ENCODE results near the gene SLC5A11.

DNA sequence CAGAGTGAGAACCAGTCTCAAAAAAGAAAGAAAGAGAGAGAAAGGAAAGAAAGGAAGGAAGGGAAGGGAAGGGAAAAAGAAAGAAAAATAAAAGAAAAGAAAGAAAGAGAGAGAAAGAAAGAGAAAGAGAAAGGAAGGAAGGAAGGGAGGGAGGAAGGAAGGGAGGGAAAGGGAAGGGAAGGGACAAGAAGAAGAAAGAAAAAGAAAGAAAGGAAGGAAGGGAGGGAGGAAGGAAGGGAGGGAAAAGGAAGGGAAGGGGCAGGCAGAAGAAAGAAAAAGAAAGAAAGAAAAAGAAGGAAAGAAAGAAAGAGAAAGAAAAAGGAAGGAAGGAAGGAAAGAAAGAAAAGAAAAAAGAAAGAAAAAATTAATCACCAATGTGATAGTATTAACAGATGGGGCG, 15.7 kb downstream of the SLC5A11 start:
- TF ChIP-seq, protein P1, sequence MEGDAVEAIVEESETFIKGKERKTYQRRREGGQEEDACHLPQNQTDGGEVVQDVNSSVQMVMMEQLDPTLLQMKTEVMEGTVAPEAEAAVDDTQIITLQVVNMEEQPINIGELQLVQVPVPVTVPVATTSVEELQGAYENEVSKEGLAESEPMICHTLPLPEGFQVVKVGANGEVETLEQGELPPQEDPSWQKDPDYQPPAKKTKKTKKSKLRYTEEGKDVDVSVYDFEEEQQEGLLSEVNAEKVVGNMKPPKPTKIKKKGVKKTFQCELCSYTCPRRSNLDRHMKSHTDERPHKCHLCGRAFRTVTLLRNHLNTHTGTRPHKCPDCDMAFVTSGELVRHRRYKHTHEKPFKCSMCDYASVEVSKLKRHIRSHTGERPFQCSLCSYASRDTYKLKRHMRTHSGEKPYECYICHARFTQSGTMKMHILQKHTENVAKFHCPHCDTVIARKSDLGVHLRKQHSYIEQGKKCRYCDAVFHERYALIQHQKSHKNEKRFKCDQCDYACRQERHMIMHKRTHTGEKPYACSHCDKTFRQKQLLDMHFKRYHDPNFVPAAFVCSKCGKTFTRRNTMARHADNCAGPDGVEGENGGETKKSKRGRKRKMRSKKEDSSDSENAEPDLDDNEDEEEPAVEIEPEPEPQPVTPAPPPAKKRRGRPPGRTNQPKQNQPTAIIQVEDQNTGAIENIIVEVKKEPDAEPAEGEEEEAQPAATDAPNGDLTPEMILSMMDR (IDR thresholded peaks at IDR 0.05): no peak
- TF ChIP-seq POLR2A (IDR thresholded peaks at IDR 0.05): no peak

Measured in heart left ventricle (tissue), 13 donors.